Measurements from ENCODE around the gene CABP2.

The CABP2 gene

GRCh38 chr11:67495234-67496005 lies 27.8 kb downstream of the CABP2 start:
- no peak for DNase-seq (ENCODE audit: low read depth in 4 of 4, low spot score in 1 of 4)

GRCh38 chr11:67494371-67495233 lies 28.6 kb downstream of the CABP2 start:
- no peak for DNase-seq (ENCODE audit: low read depth in 4 of 4, low spot score in 1 of 4)

- no peak for DNase-seq (ENCODE audit: low read depth in 4 of 4, low spot score in 1 of 4)
These were observed 29.5 kb downstream of the CABP2 start for GRCh38 chr11:67493548-67494370.

- DNase-seq (ENCODE audit: low read depth in 4 of 4, low spot score in 1 of 4): peak in 1 of 4 experiments; percentile 29
These were observed 30.3 kb downstream of the CABP2 start for GRCh38 chr11:67492801-67493547.

- DNase-seq (ENCODE audit: low read depth in 4 of 4, low spot score in 1 of 4): no peak
These were observed 31.0 kb downstream of the CABP2 start for GRCh38 chr11:67492069-67492727.

GRCh38 chr11:67491276-67492068 lies 31.8 kb downstream of the CABP2 start:
- no peak for DNase-seq (ENCODE audit: low read depth in 4 of 4, low spot score in 1 of 4)

- DNase-seq (ENCODE audit: low read depth in 4 of 4, low spot score in 1 of 4): no peak
These were observed 32.5 kb downstream of the CABP2 start for GRCh38 chr11:67490727-67491065.

GRCh38 chr11:67489885-67490726 lies 33.1 kb downstream of the CABP2 start:
- no peak for DNase-seq (ENCODE audit: low read depth in 4 of 4, low spot score in 1 of 4)

- DNase-seq (ENCODE audit: low read depth in 4 of 4, low spot score in 1 of 4): no peak
These were observed 33.9 kb downstream of the CABP2 start for GRCh38 chr11:67489203-67489884.

- peak in 1 of 4 experiments; percentile 49 for DNase-seq (ENCODE audit: low read depth in 4 of 4, low spot score in 1 of 4)
These were observed 36.6 kb downstream of the CABP2 start for GRCh38 chr11:67486481-67487195.

- peak in 1 of 4 experiments; percentile 56 for DNase-seq (ENCODE audit: low read depth in 4 of 4, low spot score in 1 of 4)
These were observed 37.3 kb downstream of the CABP2 start for GRCh38 chr11:67485873-67486361.

GRCh38 chr11:67484847-67485311 lies 38.4 kb downstream of the CABP2 start:
- DNase-seq (ENCODE audit: low read depth in 4 of 4, low spot score in 1 of 4): peak in 2 of 4 experiments; percentile 60 to 71

GRCh38 chr11:67483831-67484665 lies 39.2 kb downstream of the CABP2 start:
- peak in 2 of 4 experiments; percentile 20 to 29 for DNase-seq (ENCODE audit: low read depth in 4 of 4, low spot score in 1 of 4)

GRCh38 chr11:67482827-67483798 lies 40.1 kb downstream of the CABP2 start, which contains the start of gene AIP:
TSS of gene AIP (plus strand) at chr11:67483026. CDS start at chr11:67483159, 133 bp downstream.
- DNase-seq (ENCODE audit: low read depth in 4 of 4, low spot score in 1 of 4): peak; percentile 86 to 97 (median 94)

All from stimulated activated CD4-positive, alpha-beta T cell treated with anti-CD3 and anti-CD28 coated beads, Interleukin-1b, Interleukin-23, amount 100 ng/mL, for 24 hours (primary cell).